ENCODE data around the gene BPGM.

BPGM gene

GRCh38 chr7:134723892-134724291, 77.2 kb downstream of the BPGM start:
- no peak for DNase-seq

- DNase-seq: no peak
Observed at GRCh38 chr7:134724606-134725005, 78.0 kb downstream of the BPGM start.

DNA sequence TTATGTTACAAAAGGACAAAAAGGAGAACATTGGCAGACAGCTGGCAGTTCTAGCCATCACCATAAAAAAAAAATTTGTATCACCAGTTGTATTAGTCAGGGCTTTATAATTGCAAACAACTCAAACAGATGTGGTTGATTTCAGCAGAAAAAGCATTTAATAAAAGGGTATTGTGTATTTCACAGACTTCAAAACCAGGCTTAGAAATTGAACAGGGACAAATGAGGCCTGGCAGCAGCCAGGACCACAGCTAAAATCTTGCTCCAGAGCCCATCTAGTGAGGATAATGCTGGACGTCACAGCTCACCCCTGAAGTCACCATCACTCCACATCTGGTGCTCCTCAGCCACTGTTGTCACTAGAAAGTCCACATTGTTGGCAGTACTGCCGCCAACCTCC, 79.9 kb downstream of the BPGM start:
- DNase-seq: no peak

DNA sequence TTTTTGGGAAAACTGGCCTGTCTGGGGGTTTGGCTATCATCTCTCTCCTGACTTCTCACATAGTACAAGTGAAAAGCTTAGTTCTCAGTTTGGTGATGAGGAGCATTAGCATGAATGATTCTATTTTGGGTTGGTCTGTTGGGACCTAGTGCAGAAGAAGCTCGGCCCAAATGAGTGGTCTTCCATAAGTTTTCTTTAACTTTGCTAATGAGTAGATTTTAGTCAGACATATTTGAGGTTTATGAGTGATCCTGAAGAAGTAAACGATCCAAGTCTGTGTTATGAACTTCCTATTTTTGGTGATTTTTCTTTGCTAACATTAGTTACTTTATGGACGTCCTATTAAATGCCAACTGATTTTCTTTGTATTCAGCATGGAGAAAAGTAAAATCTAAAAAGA, 81.1 kb downstream of the BPGM start:
- no peak for DNase-seq

Data from activated gamma-delta T cell treated with Interleukin-2 at 50 U/mL for 16 hours (primary cell).